ENCODE results near the gene TPH1.

- no peak for TF ChIP-seq CTCF (IDR thresholded peaks at IDR 0.05)
- no peak for TF ChIP-seq POLR2AphosphoS5 (IDR thresholded peaks at IDR 0.05; ENCODE audit: low read depth, low read length)
- no peak for TF ChIP-seq REST (IDR thresholded peaks at IDR 0.05; ENCODE audit: insufficient read depth in 1 of 2, low read depth in 2 of 2, low read length in 1 of 2)
Measured at GRCh38 chr11:18036456-18036855, 9.6 kb downstream of the TPH1 start.

All from Panc1 (cell line).